Left ventricle myocardium inferior (tissue), 1 donor: ENCODE measurements around the gene JPT2. TPM values are rescaled to one million over a fixed set of nuclear protein-coding genes. Genes with fewer than 3 reads are reported as not detected.

Source experiments
- DNase-seq: peaks from one replicate; pipeline ENCODE4 v3.0.0-alpha.2; 2020
- H3K27ac ChIP-seq: fragments of 200-600 bp; replicated peaks from 2 replicates; pipeline ENCODE4 v1.8.0; 2021
- H3K27me3 ChIP-seq: fragments of 200-600 bp; 2 replicates; pipeline ENCODE4 v1.8.0; 2021; ENCODE audit warnings: low read depth
- H3K36me3 ChIP-seq: fragments of 200-600 bp; 2 replicates; pipeline ENCODE4 v1.8.0; 2021
- H3K4me1 ChIP-seq: fragments of 200-600 bp; 2 replicates; pipeline ENCODE4 v1.8.0; 2021
- H3K4me3 ChIP-seq: fragments of 200-600 bp; 2 replicates; pipeline ENCODE4 v1.8.0; 2021; ENCODE audit warnings: mild to moderate bottlenecking, moderate library complexity
- H3K9me3 ChIP-seq: fragments of 200-600 bp; replicated peaks from 2 replicates; pipeline ENCODE4 v1.8.0; 2021
- CTCF ChIP-seq: fragments of 200-600 bp; IDR thresholded peaks from 2 replicates; pipeline ENCODE4 v1.8.0; 2021; ENCODE audit warnings: antibody characterized with exemption, mild to moderate bottlenecking, borderline replicate concordance
- intact Hi-C: fragments of 100-400 bp; cut with micrococcal nuclease; formaldehyde crosslinking; loops from one replicate; pipeline ENCODE4 v1.11.0; 2022
- total RNA-seq: library from RNA; stranded (reverse); fragmentation: NEBNext Ultra II Directional; extraction: Animal tissue kit (Norgen Biotek cat#: 25700); gene quantifications from one replicate; pipeline ENCODE4 v1.2.1, GENCODE V29; 2021
- donor health status: DM: no; HTN: yes; CAD: no; lungs with severe emphysema.

Gene JPT2
- total RNA-seq, 1 donor from 2014 or later: 30.6 TPM

DNA sequence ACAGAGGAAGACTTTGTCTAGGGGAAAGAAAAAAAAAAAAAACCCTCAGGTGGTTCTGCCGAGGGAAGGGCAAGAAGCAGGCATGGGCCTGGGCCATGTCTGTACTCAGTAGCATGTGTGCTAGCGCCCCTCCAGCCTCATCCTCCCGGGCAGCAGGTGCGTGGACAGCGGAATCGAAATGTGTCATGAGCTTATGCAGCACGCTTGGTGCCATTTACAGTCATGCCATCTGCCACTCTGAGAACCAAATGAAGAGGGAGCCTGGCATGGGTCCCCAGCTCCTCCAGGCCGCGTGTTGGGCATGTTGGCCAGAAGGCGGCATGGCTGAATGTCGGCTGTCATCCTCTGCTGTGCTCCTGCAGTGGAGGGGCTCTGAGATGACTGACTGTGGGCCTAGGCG, 34.6 kb upstream of the JPT2 start:
- DNase-seq: no peak
- H3K36me3 ChIP-seq: peaks cover 82% of the 10 kb centered on the region
- no peaks in the 10 kb centered on the region for H3K27me3 ChIP-seq
- intact Hi-C loops: no loop called here
- H3K4me1 ChIP-seq: peaks cover 36% of the 10 kb centered on the region
- H3K9me3 ChIP-seq: no peaks in the 10 kb centered on the region
- H3K27ac ChIP-seq: no peak overlapping the region
- TF ChIP-seq CTCF: no peak
- no peak overlapping the region for H3K4me3 ChIP-seq

DNA sequence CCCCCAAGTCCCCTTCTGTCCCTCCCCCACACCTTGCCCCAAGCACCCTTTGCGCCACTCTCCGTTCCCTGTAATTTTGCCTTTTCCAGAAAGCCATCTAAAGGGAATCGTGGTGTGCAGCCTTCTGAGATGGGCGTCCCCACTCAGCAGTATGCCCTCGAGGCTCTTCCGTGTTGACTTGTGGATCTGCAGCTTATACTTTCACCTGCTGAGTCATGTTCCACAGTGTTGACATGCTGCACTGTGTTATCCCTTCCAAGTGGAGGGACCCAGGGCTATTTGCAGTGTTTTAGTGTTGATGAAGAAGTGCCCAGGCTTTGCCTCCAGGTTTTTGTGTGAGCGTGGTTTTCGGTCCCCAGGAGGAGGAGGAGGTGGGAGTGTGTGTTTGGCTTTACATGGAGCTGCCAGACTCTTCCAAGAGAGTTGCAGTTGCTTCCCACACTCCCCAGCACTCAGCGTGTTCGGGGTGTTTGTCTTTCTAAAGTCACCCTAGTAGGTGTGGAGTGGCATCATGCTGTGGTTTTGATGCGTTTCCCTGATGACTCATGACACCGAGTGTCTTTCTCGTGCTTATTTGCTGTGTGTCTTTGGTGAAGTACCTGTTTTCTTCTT, 32.1 kb upstream of the JPT2 start:
- intact Hi-C loops: no loop called here
- peaks cover 20% of the 10 kb centered on the region for H3K4me1 ChIP-seq

DNA sequence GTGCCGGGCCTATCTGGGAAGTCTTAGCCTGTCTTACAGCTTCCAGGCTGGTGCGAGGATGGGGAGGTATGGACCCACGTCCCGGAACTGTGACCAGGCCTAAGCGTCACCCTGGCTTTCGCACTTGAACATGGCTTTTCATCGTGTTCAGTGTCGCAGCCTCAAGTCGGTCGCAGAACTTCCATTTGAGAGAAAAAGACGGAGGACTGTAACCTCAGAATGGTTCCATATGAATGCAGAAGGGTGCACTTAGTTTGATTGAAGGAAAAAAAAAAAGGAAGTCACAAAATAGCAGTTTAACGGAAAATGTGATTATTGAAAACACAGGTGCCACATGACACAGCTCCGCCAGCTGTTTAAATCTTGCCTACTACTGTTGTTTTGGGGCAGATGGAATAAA, 30.2 kb upstream of the JPT2 start:
- no peaks in the 10 kb centered on the region for H3K27me3 ChIP-seq
- intact Hi-C loops: no loop called here
- H3K36me3 ChIP-seq: peaks cover 57% of the 10 kb centered on the region
- no peak for DNase-seq
- no peak overlapping the region for H3K4me3 ChIP-seq
- H3K27ac ChIP-seq: no peak overlapping the region
- peaks cover 3% of the 10 kb centered on the region for H3K4me1 ChIP-seq
- TF ChIP-seq CTCF: no peak
- no peaks in the 10 kb centered on the region for H3K9me3 ChIP-seq

More for the DNA sequence above, 32.1 kb upstream of the JPT2 start:
- Histone ChIP-seq H3K27me3 (no peaks in the 10 kb centered on the region), H3K36me3 (peaks cover 60% of the 10 kb centered on the region), H3K9me3 (no peaks in the 10 kb centered on the region), H3K27ac (no peak overlapping the region), H3K4me3 (no peak overlapping the region)
- no peak for TF ChIP-seq CTCF
- DNase-seq: no peak

DNA sequence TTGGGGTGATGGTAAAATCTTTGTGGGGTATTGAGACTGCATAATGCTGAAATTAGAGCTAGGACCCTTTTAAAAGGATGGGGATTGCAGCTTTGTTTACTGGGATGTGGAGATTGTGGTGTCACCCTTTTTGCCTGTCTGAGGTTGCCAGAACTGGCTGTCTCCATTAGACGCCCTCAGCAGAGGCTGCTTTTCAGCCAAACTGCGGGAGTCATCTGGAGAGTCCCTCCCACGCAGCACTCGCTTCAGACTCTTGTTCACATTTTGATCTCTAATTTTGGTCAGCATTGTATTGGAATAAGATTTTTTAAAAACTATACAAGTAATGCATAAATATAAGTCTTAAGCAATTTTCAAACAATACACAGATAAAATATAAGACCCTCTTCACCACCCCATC, 27.9 kb upstream of the JPT2 start:
- Histone ChIP-seq H3K4me3 (no peak overlapping the region), H3K4me1 (no peaks in the 10 kb centered on the region), H3K9me3 (no peaks in the 10 kb centered on the region), H3K27ac (no peak overlapping the region), H3K36me3 (peaks cover 58% of the 10 kb centered on the region), H3K27me3 (no peaks in the 10 kb centered on the region)
- no peak for TF ChIP-seq CTCF
- DNase-seq: no peak
- intact Hi-C loops: no loop called here

- H3K9me3 ChIP-seq: no peaks in the 10 kb centered on the region
- H3K27me3 ChIP-seq: no peaks in the 10 kb centered on the region
- H3K36me3 ChIP-seq: peaks cover 60% of the 10 kb centered on the region
- DNase-seq: no peak
- intact Hi-C loops: no loop called here
- H3K4me3 ChIP-seq: no peak overlapping the region
- H3K27ac ChIP-seq: no peak overlapping the region
- no peak for TF ChIP-seq CTCF
- peaks cover 2% of the 10 kb centered on the region for H3K4me1 ChIP-seq
Observed at GRCh38 chr16:1651094-1651973, 26.7 kb upstream of the JPT2 start.
